Muscle layer of duodenum (tissue), 2 donors: ENCODE data around the gene ADAMTS12.

Source experiments
- H3K27ac ChIP-seq: one replicate; pipeline ENCODE4 v1.7.0; 2013; ENCODE audit warnings: mild to moderate bottlenecking, low read length
- H3K27me3 ChIP-seq: one replicate; pipeline ENCODE4 v1.7.0; 2013; ENCODE audit warnings: low read depth, mild to moderate bottlenecking, control low read depth, low read length
- H3K36me3 ChIP-seq, 2 donors: one replicate each; pipeline ENCODE4 v1.7.0; 2013; ENCODE audit warnings: low read length in 2 of 2, control low read depth in 1 of 2, mild to moderate bottlenecking in 1 of 2; ENCODE audit not compliant: insufficient read depth in 2 of 2, control insufficient read depth in 1 of 2
- H3K4me1 ChIP-seq, 2 donors: one replicate each; pipeline ENCODE4 v1.7.0; 2013; ENCODE audit warnings: low read length in 2 of 2, mild to moderate bottlenecking in 2 of 2, control low read depth in 1 of 2, moderate library complexity in 1 of 2; ENCODE audit not compliant: insufficient read depth in 2 of 2, control insufficient read depth in 1 of 2
- H3K4me3 ChIP-seq, 2 donors: one replicate each; pipeline ENCODE4 v1.7.0; 2013; ENCODE audit warnings: low read length in 2 of 2, low read depth in 1 of 2, mild to moderate bottlenecking in 1 of 2
- H3K9me3 ChIP-seq, 2 donors: one replicate each; pipeline ENCODE4 v1.7.0; 2013; ENCODE audit warnings: low read length in 2 of 2, control low read depth in 1 of 2, mild to moderate bottlenecking in 1 of 2; ENCODE audit not compliant: control insufficient read depth in 1 of 2
- donor health status: healthy.

ADAMTS12 gene

GRCh38 chr5:33635582-33635981, 256.2 kb downstream of the ADAMTS12 start:
- Histone ChIP-seq H3K27me3 (no peaks in the 10 kb centered on the region), H3K4me1 (no peaks in the 10 kb centered on the region), H3K9me3 (no peaks in the 10 kb centered on the region), H3K27ac (no peak overlapping the region), H3K4me3 (no peak overlapping the region), H3K36me3 (peaks cover 3 to 21% of the 10 kb centered on the region in 2 donors)

DNA sequence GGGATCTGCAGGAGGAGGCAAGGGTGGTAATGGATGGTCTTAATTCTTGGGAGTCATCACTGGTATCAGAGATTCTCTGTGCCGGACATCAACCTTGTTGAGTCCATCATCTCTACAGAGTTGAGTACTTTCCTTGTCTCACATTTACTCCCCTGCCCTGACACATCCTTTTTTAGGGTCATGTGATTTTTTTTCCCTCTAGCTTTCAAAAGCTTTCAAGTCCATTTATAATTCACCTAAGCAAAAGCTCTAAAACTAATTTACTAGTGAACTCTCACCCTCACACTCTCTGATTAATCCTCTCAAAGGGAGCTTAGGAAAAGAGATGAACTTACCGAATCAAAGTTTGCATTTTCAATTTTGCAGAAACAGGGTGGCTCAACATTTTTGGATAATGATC, 258.1 kb downstream of the ADAMTS12 start:
- no peaks in the 10 kb centered on the region for H3K27me3 ChIP-seq
- no peaks in the 10 kb centered on the region for H3K9me3 ChIP-seq
- no peak overlapping the region for H3K4me3 ChIP-seq
- no peak overlapping the region for H3K27ac ChIP-seq
- H3K36me3 ChIP-seq, result peaks cover 3 to 17% of the 10 kb centered on the region in 2 donors
- no peaks in the 10 kb centered on the region for H3K4me1 ChIP-seq

DNA sequence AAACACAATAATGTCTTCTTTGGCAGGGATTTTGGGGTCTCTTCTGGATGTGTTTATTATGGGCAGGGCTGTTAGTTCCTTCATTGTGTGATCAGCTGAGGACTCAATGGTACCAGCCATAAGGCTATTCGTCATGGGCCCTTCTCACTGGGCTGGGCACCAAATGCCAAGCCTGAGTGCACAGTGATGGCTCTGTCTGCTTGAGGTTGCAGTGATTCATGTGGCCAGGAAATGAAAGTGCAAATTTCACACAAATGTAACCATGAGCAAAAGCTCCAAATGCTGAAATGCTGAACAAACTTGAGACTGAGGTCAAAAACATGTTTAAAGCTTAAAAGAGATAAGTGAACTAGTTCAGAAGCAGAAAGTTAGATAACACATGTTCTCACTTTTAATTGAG, 260.0 kb downstream of the ADAMTS12 start:
- Histone ChIP-seq H3K36me3 (peaks cover 0 to 9% of the 10 kb centered on the region in 2 donors), H3K4me1 (no peaks in the 10 kb centered on the region), H3K9me3 (no peaks in the 10 kb centered on the region), H3K4me3 (no peak overlapping the region), H3K27me3 (no peaks in the 10 kb centered on the region), H3K27ac (no peak overlapping the region)

GRCh38 chr5:33631139-33631538, 260.7 kb downstream of the ADAMTS12 start:
- Histone ChIP-seq H3K36me3 (peaks cover 0 to 3% of the 10 kb centered on the region in 2 donors), H3K9me3 (no peaks in the 10 kb centered on the region), H3K4me1 (no peaks in the 10 kb centered on the region), H3K27me3 (no peaks in the 10 kb centered on the region), H3K27ac (no peak overlapping the region), H3K4me3 (no peak overlapping the region)

DNA sequence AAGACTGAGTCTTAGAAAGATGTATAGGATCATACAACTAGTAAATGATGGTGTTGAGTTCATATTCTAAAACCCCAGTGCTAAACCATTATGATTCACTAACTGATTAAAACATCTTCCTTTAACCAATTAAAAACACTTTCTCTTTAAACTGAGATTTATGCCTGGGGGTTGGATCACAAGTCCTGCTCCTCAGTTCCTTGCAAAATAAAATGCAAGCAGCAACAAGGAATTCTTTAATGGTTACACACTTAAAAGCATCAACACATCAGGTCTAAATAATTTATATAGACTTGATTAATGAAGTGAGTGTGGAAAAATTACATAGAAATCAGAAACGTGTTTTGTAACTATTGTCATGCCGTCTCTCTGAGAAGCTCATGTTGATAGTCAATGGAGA, 261.8 kb downstream of the ADAMTS12 start:
- Histone ChIP-seq H3K27ac (no peak overlapping the region), H3K4me1 (no peaks in the 10 kb centered on the region), H3K9me3 (no peaks in the 10 kb centered on the region), H3K4me3 (no peak overlapping the region), H3K27me3 (no peaks in the 10 kb centered on the region), H3K36me3 (peaks cover 0 to 3% of the 10 kb centered on the region in 2 donors)

DNA sequence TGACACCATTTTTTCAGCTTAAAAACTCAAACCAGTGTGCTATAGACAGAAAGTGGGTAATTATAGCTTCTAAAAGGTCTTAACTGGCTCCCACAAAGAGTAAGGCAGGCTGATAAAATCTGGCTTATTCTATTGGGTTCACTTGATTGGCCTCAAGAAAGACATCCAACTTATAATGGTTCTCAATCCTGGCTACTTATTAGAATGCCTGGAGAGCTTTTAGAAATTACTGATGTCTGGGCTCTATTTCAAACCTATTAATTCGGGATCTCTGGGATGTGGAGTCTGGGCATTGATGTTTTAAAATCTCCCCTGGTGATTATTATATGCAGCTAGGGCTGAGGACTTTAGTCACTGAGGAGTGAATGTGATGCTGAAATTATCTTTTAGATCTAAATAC, 263.0 kb downstream of the ADAMTS12 start:
- Histone ChIP-seq H3K27me3 (no peaks in the 10 kb centered on the region), H3K4me3 (no peak overlapping the region), H3K9me3 (no peaks in the 10 kb centered on the region), H3K36me3 (peaks cover 0 to 3% of the 10 kb centered on the region in 2 donors), H3K27ac (no peak overlapping the region), H3K4me1 (no peaks in the 10 kb centered on the region)

DNA sequence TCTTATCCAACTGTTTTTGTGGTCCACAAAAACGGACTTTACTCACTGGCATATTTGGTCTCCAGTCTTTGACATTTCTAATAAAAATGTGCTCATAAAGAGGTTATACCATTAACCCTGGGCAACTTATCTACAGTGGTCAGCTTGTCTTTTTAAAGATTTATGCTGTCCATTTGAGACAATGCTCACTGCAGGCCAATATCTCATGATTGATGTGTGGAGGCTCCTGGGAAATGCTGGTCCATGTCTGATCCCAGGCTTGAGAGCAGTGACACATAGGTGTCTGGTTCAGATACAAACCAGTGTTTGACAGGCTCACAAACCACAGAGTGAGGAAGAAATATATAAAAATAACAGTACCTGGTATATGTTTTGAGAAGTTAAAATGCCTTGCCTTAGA, 270.3 kb downstream of the ADAMTS12 start:
- H3K4me3 ChIP-seq, result no peak overlapping the region
- peaks cover 0 to 5% of the 10 kb centered on the region in 2 donors for H3K36me3 ChIP-seq
- H3K4me1 ChIP-seq, result no peaks in the 10 kb centered on the region
- no peaks in the 10 kb centered on the region for H3K27me3 ChIP-seq
- H3K27ac ChIP-seq, result no peak overlapping the region
- no peaks in the 10 kb centered on the region for H3K9me3 ChIP-seq

GRCh38 chr5:33614039-33614438, 277.8 kb downstream of the ADAMTS12 start:
- Histone ChIP-seq H3K27ac (no peak overlapping the region), H3K4me3 (no peak overlapping the region), H3K36me3 (no peaks in the 10 kb centered on the region), H3K27me3 (no peaks in the 10 kb centered on the region), H3K4me1 (no peaks in the 10 kb centered on the region), H3K9me3 (no peaks in the 10 kb centered on the region)

- H3K27ac ChIP-seq, result no peak overlapping the region
- no peaks in the 10 kb centered on the region for H3K36me3 ChIP-seq
- no peaks in the 10 kb centered on the region for H3K27me3 ChIP-seq
- no peaks in the 10 kb centered on the region for H3K4me1 ChIP-seq
- no peak overlapping the region for H3K4me3 ChIP-seq
- H3K9me3 ChIP-seq, result no peaks in the 10 kb centered on the region
Measured at GRCh38 chr5:33612386-33612785, 279.4 kb downstream of the ADAMTS12 start.

GRCh38 chr5:33611877-33612276, 279.9 kb downstream of the ADAMTS12 start:
- Histone ChIP-seq H3K4me3 (no peak overlapping the region), H3K27me3 (no peaks in the 10 kb centered on the region), H3K9me3 (no peaks in the 10 kb centered on the region), H3K27ac (no peak overlapping the region), H3K36me3 (no peaks in the 10 kb centered on the region), H3K4me1 (no peaks in the 10 kb centered on the region)

DNA sequence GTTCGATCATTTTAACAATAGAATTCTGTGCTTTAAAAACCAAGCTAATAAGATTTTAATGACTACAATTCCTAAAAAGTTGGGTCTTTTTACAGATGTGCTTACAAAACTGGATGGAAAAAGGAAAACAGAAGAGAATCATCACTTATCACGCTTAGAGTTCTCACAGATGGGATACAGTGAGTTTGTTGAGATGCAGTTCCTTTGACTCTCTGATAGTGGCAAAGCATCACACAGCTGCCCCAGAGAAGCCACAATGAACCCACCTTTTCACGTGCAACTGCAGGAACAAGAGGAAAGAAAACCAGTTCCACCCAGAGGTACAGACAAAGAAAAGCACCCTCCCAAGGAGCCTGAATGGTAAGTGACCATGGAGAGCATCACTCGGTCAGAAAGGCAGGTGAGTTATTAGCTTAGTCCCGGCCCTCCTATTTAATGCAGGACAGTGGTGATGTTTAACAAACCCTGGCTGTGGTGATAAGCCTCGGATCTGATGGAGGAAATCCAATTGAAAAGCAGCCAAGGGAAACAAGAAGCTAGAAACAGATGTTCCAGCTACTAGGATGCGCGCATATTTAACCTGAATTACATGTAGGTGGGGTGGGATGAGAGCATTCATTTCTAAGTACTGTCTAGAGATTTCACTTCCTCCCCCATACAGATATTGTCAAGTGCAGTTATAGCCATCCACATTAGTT, 283.3 kb downstream of the ADAMTS12 start:
- Histone ChIP-seq H3K27ac (no peak overlapping the region), H3K4me1 (no peaks in the 10 kb centered on the region)

GRCh38 chr5:33604503-33604902, 287.3 kb downstream of the ADAMTS12 start:
- Histone ChIP-seq H3K4me1 (no peaks in the 10 kb centered on the region), H3K9me3 (no peaks in the 10 kb centered on the region), H3K36me3 (no peaks in the 10 kb centered on the region), H3K27ac (no peak overlapping the region), H3K27me3 (no peaks in the 10 kb centered on the region), H3K4me3 (no peak overlapping the region)

More for the DNA sequence above, 283.3 kb downstream of the ADAMTS12 start:
- Histone ChIP-seq H3K27me3 (no peaks in the 10 kb centered on the region), H3K4me3 (no peak overlapping the region), H3K9me3 (no peaks in the 10 kb centered on the region), H3K36me3 (no peaks in the 10 kb centered on the region)
